Activated CD4-positive, alpha-beta T cell treated with anti-CD3 and anti-CD28 coated beads for 1 hour (primary cell): ENCODE data around the gene NEGR1.

Source experiments
- DNase-seq: peaks from one replicate; pipeline ENCODE4 v3.0.0-alpha.2; 2020

NEGR1 gene

GRCh38 chr1:71603044-71603776 lies 679.1 kb downstream of the NEGR1 start:
- no peak for DNase-seq

- DNase-seq = no peak
These were observed 682.3 kb downstream of the NEGR1 start for GRCh38 chr1:71600023-71600422.

- DNase-seq = no peak
These were observed 683.0 kb downstream of the NEGR1 start for GRCh38 chr1:71599306-71599705.

GRCh38 chr1:71593523-71593922 lies 688.8 kb downstream of the NEGR1 start:
- DNase-seq = no peak

GRCh38 chr1:71592646-71593274 lies 689.6 kb downstream of the NEGR1 start:
- DNase-seq = no peak

- DNase-seq = no peak
These were observed 693.3 kb downstream of the NEGR1 start for GRCh38 chr1:71589005-71589404.

- no peak for DNase-seq
These were observed 694.4 kb downstream of the NEGR1 start for GRCh38 chr1:71587961-71588360.

GRCh38 chr1:71586030-71586429 lies 696.3 kb downstream of the NEGR1 start:
- DNase-seq = no peak

- DNase-seq = no peak
These were observed 698.6 kb downstream of the NEGR1 start for GRCh38 chr1:71583756-71584155.

GRCh38 chr1:71582673-71583072 lies 699.7 kb downstream of the NEGR1 start:
- DNase-seq = no peak

GRCh38 chr1:71577451-71578131 lies 704.7 kb downstream of the NEGR1 start:
- DNase-seq = no peak

GRCh38 chr1:71572038-71572437 lies 710.3 kb downstream of the NEGR1 start:
- DNase-seq = no peak

GRCh38 chr1:71566413-71566812 lies 715.9 kb downstream of the NEGR1 start:
- DNase-seq = no peak

GRCh38 chr1:71565831-71566230 lies 716.5 kb downstream of the NEGR1 start:
- no peak for DNase-seq

- no peak for DNase-seq
These were observed 717.1 kb downstream of the NEGR1 start for GRCh38 chr1:71565262-71565661.

GRCh38 chr1:71562298-71562697 lies 720.0 kb downstream of the NEGR1 start:
- no peak for DNase-seq

- no peak for DNase-seq
These were observed 720.6 kb downstream of the NEGR1 start for GRCh38 chr1:71561729-71562128.

GRCh38 chr1:71561206-71561605 lies 721.1 kb downstream of the NEGR1 start:
- no peak for DNase-seq

GRCh38 chr1:71559880-71560279 lies 722.5 kb downstream of the NEGR1 start:
- DNase-seq = no peak

- DNase-seq = no peak
These were observed 725.2 kb downstream of the NEGR1 start for GRCh38 chr1:71557138-71557537.

GRCh38 chr1:71548398-71548890 lies 733.9 kb downstream of the NEGR1 start:
- DNase-seq = no peak

GRCh38 chr1:71542155-71542554 lies 740.2 kb downstream of the NEGR1 start:
- DNase-seq = no peak

GRCh38 chr1:71533950-71534349 lies 748.4 kb downstream of the NEGR1 start:
- DNase-seq = no peak

- no peak for DNase-seq
These were observed 750.0 kb downstream of the NEGR1 start for GRCh38 chr1:71532343-71532742.
